ENCODE data around the gene SHBG.

Gene SHBG

DNA sequence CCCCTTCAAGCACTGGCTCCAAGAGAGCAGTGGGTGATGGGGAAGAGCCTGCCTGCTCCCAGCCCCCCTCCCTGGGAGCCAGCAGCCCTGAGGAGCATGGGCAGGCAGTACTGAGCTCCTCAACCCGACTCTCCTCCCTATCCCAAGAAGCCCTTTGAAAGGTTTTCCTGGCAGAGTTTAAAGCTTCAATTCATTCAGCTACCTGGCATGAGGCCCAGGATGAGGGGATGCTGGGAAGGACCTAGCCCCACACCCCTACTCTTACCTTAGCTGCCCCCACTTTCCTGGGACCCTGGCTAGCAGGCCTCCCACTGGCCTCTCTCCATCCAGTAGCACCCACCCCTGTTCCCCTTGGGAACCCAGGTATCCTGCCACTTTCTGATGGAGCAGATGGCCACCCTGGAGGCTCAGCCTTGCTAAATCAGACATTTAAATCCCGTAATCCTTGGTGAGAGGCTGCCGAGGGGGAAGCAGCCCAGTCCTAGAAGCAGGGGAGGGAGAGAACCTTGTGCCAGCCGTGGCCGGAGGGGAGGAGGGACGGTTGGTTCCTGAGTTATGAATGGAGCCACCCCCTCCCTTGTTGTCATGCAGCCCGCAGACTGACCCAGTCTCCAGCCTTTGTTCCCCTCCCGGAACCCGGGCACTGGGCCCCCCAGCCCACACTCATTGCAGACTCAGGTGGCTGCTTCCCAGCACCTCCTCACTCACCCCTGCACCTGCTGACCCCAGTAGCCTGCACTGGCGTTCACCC, 37.9 kb downstream of the SHBG start:
- Histone ChIP-seq H3K4me1 (ENCODE audit: insufficient read depth, insufficient read length) (no peaks in the 10 kb centered on the region), H3K9me3 (ENCODE audit: insufficient read depth, low read length) (no peaks in the 10 kb centered on the region), H3K36me3 (ENCODE audit: insufficient read depth, insufficient read length, low read length) (peaks cover 46% of the 10 kb centered on the region), H3K9ac (ENCODE audit: insufficient read length, low read depth) (no peak overlapping the region), H3K4me3 (ENCODE audit: insufficient read length, low read depth) (no peak overlapping the region), H3K27me3 (ENCODE audit: insufficient read depth, insufficient read length) (no peaks in the 10 kb centered on the region)
- DNase-seq (ENCODE audit: low read depth, low spot score) = no peak
- TF ChIP-seq SUZ12 (IDR thresholded peaks at IDR 0.05; ENCODE audit: extremely low read depth, insufficient read depth, insufficient read length) (no peak), YY1 (IDR thresholded peaks at IDR 0.05; ENCODE audit: insufficient read depth, insufficient read length) (no peak), ZNF274 (IDR thresholded peaks at IDR 0.05; ENCODE audit: low read depth, low read length) (no peak)

DNA sequence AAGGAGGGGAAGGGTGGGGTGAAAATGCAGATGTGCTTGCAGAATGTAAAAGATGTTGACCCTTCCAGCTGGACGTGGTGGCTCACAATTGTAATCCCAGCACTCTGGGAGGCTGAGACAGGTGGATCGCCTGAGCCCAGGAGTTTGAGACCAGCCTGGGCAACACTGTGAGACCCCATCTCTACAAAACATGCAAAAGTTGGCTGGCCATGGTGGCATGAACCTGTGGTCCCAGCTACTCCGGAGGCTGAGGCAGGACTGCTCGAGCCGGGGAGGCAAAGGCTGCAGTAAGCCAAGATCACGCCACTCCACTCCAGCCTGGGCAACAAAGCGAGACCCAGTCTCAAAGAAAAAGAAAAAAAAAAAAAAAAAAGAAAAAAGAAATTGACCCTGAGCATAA, 38.5 kb downstream of the SHBG start:
- Histone ChIP-seq H3K27me3 (ENCODE audit: insufficient read depth, insufficient read length) (no peaks in the 10 kb centered on the region), H3K36me3 (ENCODE audit: insufficient read depth, insufficient read length, low read length) (peaks cover 53% of the 10 kb centered on the region), H3K9ac (ENCODE audit: insufficient read length, low read depth) (no peak overlapping the region), H3K4me3 (ENCODE audit: insufficient read length, low read depth) (no peak overlapping the region), H3K9me3 (ENCODE audit: insufficient read depth, low read length) (peaks cover 5% of the 10 kb centered on the region; the same call in 1 of the 2 replicates), H3K4me1 (ENCODE audit: insufficient read depth, insufficient read length) (no peaks in the 10 kb centered on the region)
- DNase-seq (ENCODE audit: low read depth, low spot score) = no peak
- TF ChIP-seq YY1 (IDR thresholded peaks at IDR 0.05; ENCODE audit: insufficient read depth, insufficient read length) (no peak), SUZ12 (IDR thresholded peaks at IDR 0.05; ENCODE audit: extremely low read depth, insufficient read depth, insufficient read length) (no peak), ZNF274 (IDR thresholded peaks at IDR 0.05; ENCODE audit: low read depth, low read length) (no peak)

DNA sequence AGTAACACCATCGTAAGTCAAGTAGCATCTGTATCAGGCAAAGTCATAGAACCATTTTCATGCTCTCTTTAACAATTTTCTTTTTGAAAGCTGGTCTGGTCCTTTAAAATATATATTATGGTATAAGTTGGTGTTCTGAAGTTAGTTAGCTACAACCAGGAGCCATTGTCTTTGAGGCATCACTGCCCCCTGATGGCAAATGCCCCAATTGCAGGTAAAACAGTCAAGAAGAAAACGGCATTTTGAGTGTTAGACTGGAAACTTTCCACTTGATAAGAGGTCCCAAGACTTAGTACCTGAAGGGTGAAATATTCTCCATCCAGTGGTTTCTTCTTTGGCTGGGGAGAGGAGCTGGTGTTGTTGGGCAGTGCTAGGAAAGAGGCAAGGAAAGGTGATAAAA, 43.3 kb downstream of the SHBG start:
- H3K9ac ChIP-seq (ENCODE audit: insufficient read length, low read depth) = no peak overlapping the region
- no peak overlapping the region for H3K4me3 ChIP-seq (ENCODE audit: insufficient read length, low read depth)
- peaks cover 18% of the 10 kb centered on the region; the same call in 1 of the 2 replicates for H3K9me3 ChIP-seq (ENCODE audit: insufficient read depth, low read length)
- no peak for DNase-seq (ENCODE audit: low read depth, low spot score)
- no peaks in the 10 kb centered on the region for H3K27me3 ChIP-seq (ENCODE audit: insufficient read depth, insufficient read length)
- no peaks in the 10 kb centered on the region for H3K4me1 ChIP-seq (ENCODE audit: insufficient read depth, insufficient read length)
- peaks cover 64% of the 10 kb centered on the region for H3K36me3 ChIP-seq (ENCODE audit: insufficient read depth, insufficient read length, low read length)
- TF ChIP-seq SUZ12 (IDR thresholded peaks at IDR 0.05; ENCODE audit: extremely low read depth, insufficient read depth, insufficient read length) = no peak
- no peak for TF ChIP-seq YY1 (IDR thresholded peaks at IDR 0.05; ENCODE audit: insufficient read depth, insufficient read length)
- no peak for TF ChIP-seq ZNF274 (IDR thresholded peaks at IDR 0.05; ENCODE audit: low read depth, low read length)

DNA sequence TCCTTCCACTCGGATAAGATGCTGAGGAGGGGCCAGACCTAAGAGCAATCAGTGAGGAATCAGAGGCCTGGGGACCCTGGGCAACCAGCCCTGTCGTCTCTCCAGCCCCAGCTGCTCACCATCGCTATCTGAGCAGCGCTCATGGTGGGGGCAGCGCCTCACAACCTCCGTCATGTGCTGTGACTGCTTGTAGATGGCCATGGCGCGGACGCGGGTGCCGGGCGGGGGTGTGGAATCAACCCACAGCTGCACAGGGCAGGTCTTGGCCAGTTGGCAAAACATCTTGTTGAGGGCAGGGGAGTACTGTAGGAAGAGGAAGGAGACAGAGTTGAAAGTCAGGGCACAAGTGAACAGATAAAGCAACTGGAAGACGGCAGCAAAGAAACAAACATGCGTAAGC, 45.0 kb downstream of the SHBG start:
- TF ChIP-seq SUZ12 (IDR thresholded peaks at IDR 0.05; ENCODE audit: extremely low read depth, insufficient read depth, insufficient read length) (no peak), ZNF274 (IDR thresholded peaks at IDR 0.05; ENCODE audit: low read depth, low read length) (no peak), YY1 (IDR thresholded peaks at IDR 0.05; ENCODE audit: insufficient read depth, insufficient read length) (no peak)
- H3K4me3 ChIP-seq (ENCODE audit: insufficient read length, low read depth) = no peak overlapping the region
- H3K9me3 ChIP-seq (ENCODE audit: insufficient read depth, low read length) = peaks cover 18% of the 10 kb centered on the region; the same call in 1 of the 2 replicates
- H3K9ac ChIP-seq (ENCODE audit: insufficient read length, low read depth) = no peak overlapping the region
- no peak for DNase-seq (ENCODE audit: low read depth, low spot score)
- no peaks in the 10 kb centered on the region for H3K4me1 ChIP-seq (ENCODE audit: insufficient read depth, insufficient read length)
- H3K27me3 ChIP-seq (ENCODE audit: insufficient read depth, insufficient read length) = no peaks in the 10 kb centered on the region
- H3K36me3 ChIP-seq (ENCODE audit: insufficient read depth, insufficient read length, low read length) = peaks cover 49% of the 10 kb centered on the region

DNA sequence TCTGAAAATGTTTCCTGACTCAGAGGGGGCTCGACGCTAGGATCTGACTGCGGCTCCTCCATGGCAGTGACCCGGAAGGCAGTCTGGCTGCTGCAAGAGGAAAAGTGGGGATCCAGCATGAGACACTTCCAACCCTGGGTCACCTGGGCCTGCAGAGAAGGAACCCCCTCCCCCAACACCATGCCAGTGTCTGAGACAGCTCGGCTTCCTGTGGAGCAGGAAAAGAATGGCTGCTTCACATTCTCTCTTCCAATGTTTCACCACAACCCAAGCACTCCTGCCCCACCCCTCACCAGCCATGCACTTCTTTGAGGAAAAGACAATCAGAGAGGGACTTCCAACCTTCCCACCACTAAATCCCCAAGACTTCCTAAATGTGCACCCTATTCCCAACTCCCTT, 46.6 kb downstream of the SHBG start:
- DNase-seq (ENCODE audit: low read depth, low spot score) = peak; percentile 55
- Histone ChIP-seq H3K4me1 (ENCODE audit: insufficient read depth, insufficient read length) (no peaks in the 10 kb centered on the region), H3K9me3 (ENCODE audit: insufficient read depth, low read length) (peaks cover 18% of the 10 kb centered on the region; the same call in 1 of the 2 replicates), H3K27me3 (ENCODE audit: insufficient read depth, insufficient read length) (no peaks in the 10 kb centered on the region), H3K9ac (ENCODE audit: insufficient read length, low read depth) (peak overlapping the region; percentile 42), H3K36me3 (ENCODE audit: insufficient read depth, insufficient read length, low read length) (peaks cover 43% of the 10 kb centered on the region), H3K4me3 (ENCODE audit: insufficient read length, low read depth) (no peak overlapping the region)
- TF ChIP-seq YY1 (IDR thresholded peaks at IDR 0.05; ENCODE audit: insufficient read depth, insufficient read length) (no peak), ZNF274 (IDR thresholded peaks at IDR 0.05; ENCODE audit: low read depth, low read length) (no peak)

DNA sequence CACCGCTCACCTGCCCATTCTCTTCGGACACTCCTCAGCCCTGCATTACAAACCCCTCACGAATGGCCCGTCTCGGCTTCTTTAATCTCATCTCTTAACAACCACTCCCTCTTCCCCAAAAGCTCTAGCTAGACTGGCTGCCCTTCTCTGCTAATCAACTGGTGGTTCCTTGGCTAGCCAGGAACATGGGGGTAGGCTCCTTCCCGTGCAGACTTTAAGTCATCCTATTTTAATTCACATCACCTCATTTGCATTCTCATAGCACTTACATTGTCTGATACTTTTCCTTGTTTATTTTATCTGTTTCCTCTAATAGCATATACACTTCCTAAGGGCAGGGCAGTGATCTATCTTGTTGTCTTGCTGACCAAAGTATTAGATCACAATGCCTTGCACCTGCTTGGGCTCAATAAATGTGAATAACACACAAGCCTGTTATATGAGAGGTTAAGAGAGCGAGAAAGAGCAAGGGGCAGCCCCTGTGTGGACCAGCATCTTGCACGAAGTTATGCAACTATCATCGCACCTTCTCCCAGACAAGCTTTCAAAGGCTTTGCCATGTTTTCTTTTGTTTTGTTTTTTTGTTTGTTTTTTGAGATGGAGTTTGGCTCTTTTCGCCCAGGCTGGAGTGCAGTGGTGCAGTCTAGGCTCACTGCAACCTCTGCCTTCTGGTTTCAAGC, 47.6 kb downstream of the SHBG start:
- H3K4me1 ChIP-seq (ENCODE audit: insufficient read depth, insufficient read length) = no peaks in the 10 kb centered on the region
- H3K36me3 ChIP-seq (ENCODE audit: insufficient read depth, insufficient read length, low read length) = peaks cover 38% of the 10 kb centered on the region
- no peak for TF ChIP-seq ZNF274 (IDR thresholded peaks at IDR 0.05; ENCODE audit: low read depth, low read length)
- no peak for TF ChIP-seq SUZ12 (IDR thresholded peaks at IDR 0.05; ENCODE audit: extremely low read depth, insufficient read depth, insufficient read length)
- TF ChIP-seq YY1 (IDR thresholded peaks at IDR 0.05; ENCODE audit: insufficient read depth, insufficient read length) = no peak
- peaks cover 18% of the 10 kb centered on the region; the same call in 1 of the 2 replicates for H3K9me3 ChIP-seq (ENCODE audit: insufficient read depth, low read length)
- no peak overlapping the region for H3K4me3 ChIP-seq (ENCODE audit: insufficient read length, low read depth)
- DNase-seq (ENCODE audit: low read depth, low spot score) = peak; percentile 52
- H3K9ac ChIP-seq (ENCODE audit: insufficient read length, low read depth) = no peak overlapping the region
- H3K27me3 ChIP-seq (ENCODE audit: insufficient read depth, insufficient read length) = no peaks in the 10 kb centered on the region
